NOMO-1 treated with dmso at 0.1 percent for 144 hours (cell line): ENCODE results near the gene TMEM196.
"Not testable (repeated sequence)": the region's sequence is repeated elsewhere in the genome, so short reads cannot be mapped to it uniquely, and the experiment has no call there.

Experiments used
- DNase-seq: peaks from one replicate; lab custom pipeline; 2025; ENCODE audit not compliant: unreplicated experiment; lab: John Stamatoyannopoulos, UW

Gene TMEM196

DNA sequence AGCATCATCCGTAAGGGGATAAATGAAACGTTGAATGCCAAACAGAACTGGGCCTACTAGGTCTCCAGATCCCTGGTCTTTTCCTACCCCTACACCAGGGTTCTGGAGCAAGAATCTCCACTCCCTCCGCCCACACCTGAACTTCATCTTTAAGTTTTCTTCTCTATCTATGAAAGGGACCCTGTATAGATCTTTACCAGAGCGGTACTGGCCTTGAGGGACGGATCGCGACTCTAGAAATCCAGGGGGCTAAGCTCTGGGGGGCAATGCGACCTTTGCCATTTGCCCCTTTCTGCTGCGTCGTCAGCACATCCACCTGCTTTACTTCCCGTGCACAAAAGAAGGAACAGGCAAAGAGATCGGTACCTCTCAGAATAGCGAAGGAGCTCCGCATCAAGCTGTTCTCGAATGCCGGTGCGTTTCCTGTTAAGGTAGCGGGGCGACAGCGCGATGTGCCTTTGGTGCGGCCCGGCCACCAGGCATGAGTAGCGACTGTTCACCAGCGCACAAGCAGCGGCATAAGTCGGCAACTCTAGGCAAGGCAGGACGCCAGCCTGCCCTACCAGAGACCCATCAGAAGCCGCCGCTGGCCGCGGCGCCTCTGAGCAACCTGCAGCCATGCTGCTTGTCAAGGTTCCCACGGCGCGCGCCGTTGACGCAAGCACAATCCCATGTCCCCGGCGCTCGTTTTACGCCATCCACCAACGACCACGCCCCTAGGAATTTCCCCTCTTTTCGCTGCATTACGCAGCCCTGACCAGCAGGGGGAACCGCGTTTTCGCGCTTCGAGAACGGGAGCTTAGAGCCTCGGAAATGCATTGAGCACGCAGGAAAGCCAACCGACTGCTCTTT lies 64.8 kb downstream of the TMEM196 start, which contains the start of gene POLR1F:
Gene POLR1F (minus strand): TSS at position 641 of the 852 bp plus-strand sequence. CDS start 21 bp downstream, at position 620.
- peak; percentile 87 for DNase-seq

DNA sequence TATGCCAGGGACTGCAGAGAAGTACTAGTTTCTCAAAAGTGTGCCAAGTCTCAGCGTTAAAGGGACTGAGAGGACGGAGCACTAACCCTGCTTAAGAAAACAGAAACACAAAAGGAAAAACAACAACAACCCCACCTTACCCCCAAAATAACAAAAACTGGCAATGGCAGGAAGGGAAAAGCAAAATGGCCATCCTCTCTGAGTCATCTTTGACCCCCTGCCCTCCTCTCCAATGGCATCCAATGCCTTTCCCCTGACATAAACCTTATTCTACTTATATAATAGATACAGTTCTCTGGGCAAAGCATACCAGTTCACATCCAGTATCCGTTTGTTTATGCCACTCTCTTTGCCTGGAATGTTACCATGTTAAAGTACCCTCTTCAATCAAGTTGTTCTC lies 66.2 kb downstream of the TMEM196 start:
- no peak for DNase-seq

GRCh38 chr7:19705663-19706062 lies 67.8 kb downstream of the TMEM196 start:
- no peak for DNase-seq

- no peak for DNase-seq
These were observed 71.9 kb downstream of the TMEM196 start for GRCh38 chr7:19701471-19701870.

DNA sequence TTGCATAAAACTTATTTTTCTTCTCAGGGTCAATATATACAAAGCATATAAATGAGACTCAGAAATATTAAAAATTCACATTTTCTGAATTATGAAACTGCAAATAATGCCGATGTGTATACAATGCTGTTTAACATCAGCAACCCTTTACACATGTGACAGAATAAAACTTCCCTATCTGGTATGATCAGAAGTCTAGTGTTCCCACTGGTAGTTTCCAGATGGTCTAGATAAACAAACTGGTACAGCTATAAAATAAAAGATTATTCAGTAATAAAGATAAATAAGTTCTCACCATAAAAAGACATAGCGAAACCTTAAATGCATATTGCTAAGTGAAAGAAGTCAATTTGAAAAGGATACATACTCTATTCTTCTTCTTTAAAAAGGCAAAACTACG lies 72.5 kb downstream of the TMEM196 start:
- DNase-seq = no peak

DNA sequence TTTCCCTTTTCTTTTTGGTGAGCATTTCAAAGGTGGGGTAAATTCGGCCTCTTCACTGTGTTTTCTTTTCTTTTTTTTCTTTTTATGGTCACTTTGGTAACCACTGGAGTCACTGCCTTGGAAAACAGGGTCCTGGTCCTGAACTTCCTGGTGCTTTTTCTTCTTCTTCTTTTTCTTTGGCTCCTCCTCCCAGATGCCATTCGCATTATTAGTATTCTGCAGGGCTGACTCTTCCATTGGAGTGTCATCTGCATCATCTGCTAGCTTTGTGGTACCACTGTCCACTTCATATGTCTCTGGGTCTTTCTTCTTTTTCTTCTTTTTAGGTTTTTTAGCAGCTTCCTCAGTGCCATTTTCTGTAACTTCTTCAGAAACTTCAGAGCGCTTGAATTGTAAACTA lies 75.1 kb downstream of the TMEM196 start:
- no peak for DNase-seq

GRCh38 chr7:19696926-19697325 lies 76.5 kb downstream of the TMEM196 start:
- DNase-seq = no peak

DNA sequence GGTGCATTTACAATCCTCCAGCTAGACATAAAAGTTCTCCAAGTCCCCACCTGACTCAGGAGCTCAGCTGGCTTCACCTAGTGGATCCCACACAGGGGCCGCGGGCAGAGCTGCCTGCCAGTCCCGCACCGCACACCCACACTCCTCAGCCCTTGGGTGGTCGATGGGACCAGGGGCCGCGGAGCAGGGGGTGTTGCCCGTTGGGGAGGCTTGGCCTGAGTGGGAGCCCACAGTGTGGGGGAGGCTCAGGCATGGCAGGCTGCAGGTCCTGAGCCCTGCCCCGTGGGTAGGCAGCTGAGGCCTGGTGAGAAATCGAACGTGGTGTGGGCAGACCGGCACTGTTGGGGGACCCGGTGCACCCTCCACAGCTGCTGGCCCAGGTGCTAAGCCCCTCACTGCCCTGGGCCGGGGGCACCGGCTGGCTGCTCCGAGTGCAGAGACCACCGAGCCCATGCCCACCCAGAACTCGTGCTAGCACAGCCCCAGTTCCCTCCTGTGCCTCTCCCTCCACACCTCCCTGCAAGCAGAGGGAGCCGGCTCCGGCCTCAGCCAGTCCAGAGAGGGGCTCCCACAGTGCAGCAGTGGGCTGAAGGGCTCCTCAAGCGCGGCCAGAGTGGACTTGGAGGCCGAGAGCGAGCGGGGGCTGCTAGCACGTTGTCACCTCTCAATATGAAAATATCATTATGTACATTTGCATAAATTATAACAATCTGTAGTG lies 81.1 kb downstream of the TMEM196 start:
- DNase-seq = no peak

DNA sequence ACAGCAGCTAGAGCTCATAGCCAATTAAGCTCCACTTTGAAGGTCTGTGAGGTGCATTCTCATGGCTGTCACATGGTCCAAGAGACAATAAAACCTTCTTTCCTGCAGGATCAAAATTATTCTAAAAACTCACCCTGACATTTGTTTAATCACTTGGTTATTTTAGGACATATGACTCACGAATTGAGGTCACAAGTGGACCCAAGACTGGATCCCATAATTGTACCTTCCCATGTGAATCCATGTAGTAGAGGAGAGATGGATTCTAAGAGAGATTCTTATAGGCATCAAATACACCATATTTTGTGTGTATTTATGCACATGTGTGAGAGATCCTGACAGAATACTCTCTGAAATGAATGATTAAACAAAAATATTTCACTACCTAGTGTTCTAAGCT lies 82.7 kb downstream of the TMEM196 start:
- no peak for DNase-seq

DNA sequence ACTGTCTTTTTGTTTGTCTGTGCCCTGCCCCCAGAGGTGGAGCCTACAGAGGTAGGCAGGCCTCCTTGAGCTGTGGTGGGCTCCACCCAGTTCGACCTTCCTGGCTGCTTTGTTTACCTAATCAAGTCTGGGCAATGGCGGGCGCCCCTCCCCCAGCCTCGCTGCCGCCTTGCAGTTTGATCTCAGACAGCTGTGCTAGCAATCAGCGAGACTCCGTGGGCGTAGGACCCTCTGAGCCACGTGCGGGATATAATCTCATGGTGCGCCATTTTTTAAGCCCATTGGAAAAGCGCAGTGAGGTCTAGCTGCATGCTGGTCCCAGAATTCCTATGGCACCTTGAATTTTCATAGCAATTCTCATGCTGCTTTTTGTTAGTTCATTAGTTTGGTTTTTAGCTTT lies 84.3 kb downstream of the TMEM196 start:
- DNase-seq = not testable (repeated sequence)

DNA sequence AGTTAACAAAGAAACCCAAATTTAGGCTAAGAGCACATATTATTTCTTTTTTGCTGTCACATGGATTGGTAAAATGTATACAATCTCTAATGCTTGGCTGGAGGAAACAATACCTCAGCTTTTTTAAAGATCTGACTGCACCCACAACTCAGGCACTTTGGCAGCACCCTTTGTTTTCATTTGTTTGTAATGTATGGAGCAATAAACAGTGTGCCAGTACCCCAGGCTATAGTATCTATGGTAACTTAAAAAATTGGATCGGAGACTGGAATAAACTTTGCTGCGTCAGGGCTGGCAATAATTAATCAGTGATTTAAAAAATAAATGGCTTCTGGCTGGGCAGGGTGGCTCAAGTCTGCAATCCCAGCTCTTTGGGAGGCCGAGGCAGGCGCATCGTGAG lies 91.8 kb downstream of the TMEM196 start:
- no peak for DNase-seq

- DNase-seq = peak; percentile 49
These were observed 96.2 kb downstream of the TMEM196 start for GRCh38 chr7:19677180-19677579.

- DNase-seq = no peak
These were observed 97.6 kb downstream of the TMEM196 start for GRCh38 chr7:19675816-19676215.

- no peak for DNase-seq
These were observed 99.0 kb downstream of the TMEM196 start for GRCh38 chr7:19674266-19674960.

DNA sequence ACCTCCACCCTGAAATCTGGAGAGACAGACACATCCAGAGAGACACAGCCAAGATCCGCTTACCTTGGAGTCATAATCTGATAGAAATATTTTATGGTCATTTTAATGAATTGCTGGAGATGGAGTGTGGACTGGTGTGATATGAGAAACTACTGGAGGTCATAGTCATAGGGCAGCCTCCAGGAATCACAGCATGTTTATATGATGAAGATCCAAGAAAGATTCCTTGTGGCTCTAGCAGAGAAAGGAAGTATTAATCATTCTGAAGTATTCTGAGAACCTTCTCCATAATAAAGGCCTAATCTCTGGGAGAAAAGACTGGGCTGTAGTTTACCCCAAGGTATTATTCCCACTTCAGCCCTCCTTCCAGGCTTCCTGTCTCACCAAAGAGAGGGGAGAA lies 102.6 kb downstream of the TMEM196 start:
- no peak for DNase-seq
